IMR-90 (cell line): ENCODE measurements around the gene WDR91.

Experiments used
- BHLHE40 ChIP-seq: fragments of 150-350 bp; IDR thresholded peaks from 2 replicates; pipeline ENCODE4 v1.6.1; 2016; ENCODE audit warnings: mild to moderate bottlenecking, low read depth, low read length
- CEBPB ChIP-seq: IDR thresholded peaks from 2 replicates; pipeline ENCODE4 v1.6.1; 2012; ENCODE audit warnings: low read depth, low read length, improper control_type of control experiment
- FOS ChIP-seq: fragments of 150-350 bp; IDR thresholded peaks from 2 replicates; pipeline ENCODE4 v1.6.1; 2016; ENCODE audit warnings: low read depth, low read length
- MAFK ChIP-seq: IDR thresholded peaks from 2 replicates; pipeline ENCODE4 v1.6.1; 2012; ENCODE audit warnings: low read depth, low read length, improper control_type of control experiment
- MAZ ChIP-seq: IDR thresholded peaks from 2 replicates; pipeline ENCODE4 v1.6.1; 2012; ENCODE audit warnings: low read depth, mild to moderate bottlenecking, low read length, improper control_type of control experiment, moderate library complexity, borderline replicate concordance
- NFE2L2 ChIP-seq: fragments of 150-350 bp; IDR thresholded peaks from 2 replicates; pipeline ENCODE4 v1.6.1; 2016; ENCODE audit warnings: low read depth, mild to moderate bottlenecking, low read length
- POLR2A ChIP-seq: IDR thresholded peaks from 2 replicates; pipeline ENCODE4 v1.6.1; 2012; ENCODE audit warnings: mild to moderate bottlenecking, low read depth, low read length
- RAD21 ChIP-seq: IDR thresholded peaks from 2 replicates; pipeline ENCODE4 v1.6.1; 2012; ENCODE audit warnings: low read length, improper control_type of control experiment
- RCOR1 ChIP-seq: IDR thresholded peaks from 2 replicates; pipeline ENCODE4 v1.6.1; 2012; ENCODE audit warnings: mild to moderate bottlenecking, low read length, improper control_type of control experiment; ENCODE audit not compliant: insufficient replicate concordance
- RFX5 ChIP-seq: IDR thresholded peaks from 2 replicates; pipeline ENCODE4 v1.8.0; 2012; ENCODE audit warnings: low read depth, mild to moderate bottlenecking, low read length, moderate library complexity
- SMC3 ChIP-seq: fragments of 150-350 bp; IDR thresholded peaks from 2 replicates; pipeline ENCODE4 v1.6.1; 2016; ENCODE audit warnings: low read depth, mild to moderate bottlenecking, antibody characterized with exemption, low read length, moderate library complexity
- TF ChIP-seq, protein P1 (sequence below): conservative IDR thresholded peaks from 2 replicates; pipeline ENCODE4 v1.5.1; 2012; ENCODE audit warnings: mild to moderate bottlenecking, low read depth, low read length, improper control_type of control experiment
- TF ChIP-seq, protein P2 (sequence below): fragments of 150-350 bp; IDR thresholded peaks from 2 replicates; pipeline ENCODE4 v1.6.1; 2016; ENCODE audit warnings: low read depth, mild to moderate bottlenecking, low read length, moderate library complexity, borderline replicate concordance
- TF ChIP-seq, protein P3 (sequence below): fragments of 150-350 bp; IDR thresholded peaks from 2 replicates; pipeline ENCODE4 v1.6.1; 2017; ENCODE audit warnings: mild to moderate bottlenecking, antibody characterized with exemption, low read length, low read depth

- TF ChIP-seq, protein P1, sequence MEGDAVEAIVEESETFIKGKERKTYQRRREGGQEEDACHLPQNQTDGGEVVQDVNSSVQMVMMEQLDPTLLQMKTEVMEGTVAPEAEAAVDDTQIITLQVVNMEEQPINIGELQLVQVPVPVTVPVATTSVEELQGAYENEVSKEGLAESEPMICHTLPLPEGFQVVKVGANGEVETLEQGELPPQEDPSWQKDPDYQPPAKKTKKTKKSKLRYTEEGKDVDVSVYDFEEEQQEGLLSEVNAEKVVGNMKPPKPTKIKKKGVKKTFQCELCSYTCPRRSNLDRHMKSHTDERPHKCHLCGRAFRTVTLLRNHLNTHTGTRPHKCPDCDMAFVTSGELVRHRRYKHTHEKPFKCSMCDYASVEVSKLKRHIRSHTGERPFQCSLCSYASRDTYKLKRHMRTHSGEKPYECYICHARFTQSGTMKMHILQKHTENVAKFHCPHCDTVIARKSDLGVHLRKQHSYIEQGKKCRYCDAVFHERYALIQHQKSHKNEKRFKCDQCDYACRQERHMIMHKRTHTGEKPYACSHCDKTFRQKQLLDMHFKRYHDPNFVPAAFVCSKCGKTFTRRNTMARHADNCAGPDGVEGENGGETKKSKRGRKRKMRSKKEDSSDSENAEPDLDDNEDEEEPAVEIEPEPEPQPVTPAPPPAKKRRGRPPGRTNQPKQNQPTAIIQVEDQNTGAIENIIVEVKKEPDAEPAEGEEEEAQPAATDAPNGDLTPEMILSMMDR, result no peak
- TF ChIP-seq POLR2A (no peak), NFE2L2 (no peak), SMC3 (no peak), MAZ (no peak), RCOR1 (no peak), CEBPB (no peak), FOS (no peak), RFX5 (no peak), MAFK (no peak), BHLHE40 (no peak), RAD21 (no peak)
- TF ChIP-seq, protein P2, sequence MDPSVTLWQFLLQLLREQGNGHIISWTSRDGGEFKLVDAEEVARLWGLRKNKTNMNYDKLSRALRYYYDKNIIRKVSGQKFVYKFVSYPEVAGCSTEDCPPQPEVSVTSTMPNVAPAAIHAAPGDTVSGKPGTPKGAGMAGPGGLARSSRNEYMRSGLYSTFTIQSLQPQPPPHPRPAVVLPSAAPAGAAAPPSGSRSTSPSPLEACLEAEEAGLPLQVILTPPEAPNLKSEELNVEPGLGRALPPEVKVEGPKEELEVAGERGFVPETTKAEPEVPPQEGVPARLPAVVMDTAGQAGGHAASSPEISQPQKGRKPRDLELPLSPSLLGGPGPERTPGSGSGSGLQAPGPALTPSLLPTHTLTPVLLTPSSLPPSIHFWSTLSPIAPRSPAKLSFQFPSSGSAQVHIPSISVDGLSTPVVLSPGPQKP, result no peak
- TF ChIP-seq, protein P3, sequence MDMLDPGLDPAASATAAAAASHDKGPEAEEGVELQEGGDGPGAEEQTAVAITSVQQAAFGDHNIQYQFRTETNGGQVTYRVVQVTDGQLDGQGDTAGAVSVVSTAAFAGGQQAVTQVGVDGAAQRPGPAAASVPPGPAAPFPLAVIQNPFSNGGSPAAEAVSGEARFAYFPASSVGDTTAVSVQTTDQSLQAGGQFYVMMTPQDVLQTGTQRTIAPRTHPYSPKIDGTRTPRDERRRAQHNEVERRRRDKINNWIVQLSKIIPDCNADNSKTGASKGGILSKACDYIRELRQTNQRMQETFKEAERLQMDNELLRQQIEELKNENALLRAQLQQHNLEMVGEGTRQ, result no peak
These were observed 6.6 kb upstream of the WDR91 start for GRCh38 chr7:135217645-135218509.
